Colonic mucosa (tissue), 4 donors: ENCODE results near the gene MRPS10. TPM values are rescaled to one million over a fixed set of nuclear protein-coding genes. Genes with fewer than 3 reads are reported as not detected.

Experiments used
- DNase-seq: peaks from one replicate; pipeline ENCODE4 v3.0.0-alpha.2; 2020
- H3K27ac ChIP-seq: fragments of 200-600 bp; one replicate; pipeline ENCODE4 v1.8.0; 2021
- H3K27me3 ChIP-seq: fragments of 200-600 bp; one replicate; pipeline ENCODE4 v1.8.0; 2021
- H3K36me3 ChIP-seq: fragments of 200-600 bp; one replicate; pipeline ENCODE4 v1.8.0; 2021
- H3K4me1 ChIP-seq: fragments of 200-600 bp; one replicate; pipeline ENCODE4 v1.8.0; 2021; ENCODE audit warnings: mild to moderate bottlenecking
- H3K4me3 ChIP-seq: fragments of 200-600 bp; one replicate; pipeline ENCODE4 v1.8.0; 2021
- H3K9ac ChIP-seq, 2 donors: one replicate each; pipeline ENCODE4 v1.7.0; 2013; ENCODE audit warnings: control low read depth in 2 of 2, low read depth in 2 of 2, low read length in 2 of 2
- H3K9me3 ChIP-seq: fragments of 200-600 bp; one replicate; pipeline ENCODE4 v1.8.0; 2021
- CTCF ChIP-seq: fragments of 200-600 bp; IDR thresholded peaks from one replicate; pipeline ENCODE4 v1.8.0; 2022; ENCODE audit warnings: antibody characterized with exemption, mild to moderate bottlenecking
- intact Hi-C: fragments of 100-400 bp; cut with DNase I; formaldehyde crosslinking; loops from one replicate; pipeline ENCODE4 v1.14.1; 2022
- total RNA-seq, 2 donors: library from RNA; stranded (reverse); fragmentation: NEBNext Ultra II Directional in 1 of 2; extraction: Animal tissue kit (Norgen Biotek cat#: 25700) in 1 of 2; gene quantifications; one replicate each; pipeline ENCODE4 v1.2.1, GENCODE V29; 2021
- donor health status: healthy.
- donor health status: DM: no; HTN: no; CAD: no.
- donor health status: DM: no; HTN: no; CAD: no.

MRPS10 gene
- total RNA-seq, 2 donors from 2014 or later: 32.5 to 33.0 TPM

GRCh38 chr6:42226161-42226611, 8.5 kb upstream of the MRPS10 start:
- H3K4me1 ChIP-seq: no peaks in the 10 kb centered on the region
- H3K27me3 ChIP-seq: no peaks in the 10 kb centered on the region
- no peaks in the 10 kb centered on the region for H3K36me3 ChIP-seq
- H3K9ac ChIP-seq: peak overlapping the region in 1 of 2 donors; percentile 73
- no peak for DNase-seq
- TF ChIP-seq CTCF: no peak
- H3K27ac ChIP-seq: peak overlapping the region; percentile 76
- H3K4me3 ChIP-seq: no peak overlapping the region
- H3K9me3 ChIP-seq: no peaks in the 10 kb centered on the region
- intact Hi-C loops: no loop called here

GRCh38 chr6:42225419-42225818, 7.8 kb upstream of the MRPS10 start:
- TF ChIP-seq CTCF: no peak

GRCh38 chr6:42225029-42225339, 7.3 kb upstream of the MRPS10 start:
- no peak for TF ChIP-seq CTCF
- H3K36me3 ChIP-seq: no peaks in the 10 kb centered on the region
- no peaks in the 10 kb centered on the region for H3K9me3 ChIP-seq
- H3K9ac ChIP-seq: no peak overlapping the region
- no peak overlapping the region for H3K4me3 ChIP-seq
- no peak for DNase-seq
- H3K27me3 ChIP-seq: no peaks in the 10 kb centered on the region
- intact Hi-C loops: no loop called here
- no peak overlapping the region for H3K27ac ChIP-seq
- no peaks in the 10 kb centered on the region for H3K4me1 ChIP-seq

More at GRCh38 chr6:42225419-42225818, 7.8 kb upstream of the MRPS10 start:
- no peak for DNase-seq
- Histone ChIP-seq H3K27ac (peak overlapping the region; percentile 76), H3K4me3 (no peak overlapping the region), H3K4me1 (no peaks in the 10 kb centered on the region), H3K9me3 (no peaks in the 10 kb centered on the region), H3K9ac (no peak overlapping the region), H3K27me3 (no peaks in the 10 kb centered on the region), H3K36me3 (no peaks in the 10 kb centered on the region)
- intact Hi-C loops: no loop called here

- no peaks in the 10 kb centered on the region for H3K36me3 ChIP-seq
- H3K4me1 ChIP-seq: no peaks in the 10 kb centered on the region
- no peak overlapping the region for H3K9ac ChIP-seq
- no peaks in the 10 kb centered on the region for H3K9me3 ChIP-seq
- no peak for DNase-seq
- no peak overlapping the region for H3K4me3 ChIP-seq
- intact Hi-C loops: no loop called here
- no peaks in the 10 kb centered on the region for H3K27me3 ChIP-seq
- TF ChIP-seq CTCF: no peak
- H3K27ac ChIP-seq: peak overlapping the region; percentile 35
These were observed 6.8 kb upstream of the MRPS10 start for GRCh38 chr6:42224222-42225028.

GRCh38 chr6:42222448-42222847, 4.8 kb upstream of the MRPS10 start:
- Histone ChIP-seq H3K9ac (no peak overlapping the region), H3K27ac (no peak overlapping the region), H3K36me3 (no peaks in the 10 kb centered on the region), H3K9me3 (no peaks in the 10 kb centered on the region), H3K4me1 (no peaks in the 10 kb centered on the region), H3K4me3 (no peak overlapping the region), H3K27me3 (no peaks in the 10 kb centered on the region)
- no peak for DNase-seq
- intact Hi-C loops: no loop called here
- TF ChIP-seq CTCF: no peak
